Measurements from ENCODE around the gene TRMT61A.

The TRMT61A gene

GRCh38 chr14:103528587-103529382, at the start of gene TRMT61A:
Gene TRMT61A, plus strand, starts transcription at chr14:103529196. Its CDS starts 783 bp downstream, at chr14:103529979.
- in situ Hi-C loops (cut with HindIII; ENCODE audit: low sequenced_read_pairs): no loop called here

DNA sequence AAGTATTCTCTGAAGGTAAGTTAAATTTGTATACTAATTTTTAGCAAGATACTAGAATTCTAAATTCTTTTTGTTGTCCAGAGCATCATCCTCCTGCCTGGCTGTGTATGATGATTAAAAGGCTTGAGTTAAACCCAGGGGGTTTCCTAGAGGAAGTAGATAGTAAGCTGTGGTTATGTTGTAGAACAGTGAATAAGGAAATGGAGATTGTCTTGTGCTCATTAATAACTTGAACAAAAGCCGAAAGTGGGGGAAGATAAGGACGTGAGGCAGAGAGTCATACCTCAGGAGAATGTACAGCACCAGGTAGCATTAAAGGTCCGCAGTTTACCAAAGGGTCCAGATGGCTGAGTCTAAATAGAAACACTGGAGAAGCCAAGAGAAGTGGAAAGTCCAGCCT, 48.4 kb upstream of the TRMT61A start:
- in situ Hi-C loops (cut with HindIII; ENCODE audit: low sequenced_read_pairs): no loop called here

DNA sequence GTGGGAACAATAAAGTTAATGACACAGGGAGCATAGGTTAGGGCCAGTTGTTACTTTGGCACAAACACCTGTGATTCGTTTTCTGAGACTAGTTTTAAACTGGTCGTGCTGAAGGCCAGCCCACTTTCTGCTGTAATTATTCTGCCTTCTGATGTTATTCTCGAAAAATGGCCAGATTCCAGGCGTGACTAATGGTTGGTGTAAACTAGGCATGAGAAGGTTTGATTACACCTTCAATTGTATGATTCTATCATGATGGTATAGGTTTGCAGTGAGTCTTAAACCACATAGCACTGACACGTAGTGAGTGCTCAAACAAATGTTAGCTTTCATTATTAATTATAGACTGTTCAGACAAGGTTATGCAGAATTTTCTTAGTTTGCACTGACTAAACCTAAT, 45.4 kb upstream of the TRMT61A start:
- in situ Hi-C loops (cut with HindIII; ENCODE audit: low sequenced_read_pairs): no loop called here

DNA sequence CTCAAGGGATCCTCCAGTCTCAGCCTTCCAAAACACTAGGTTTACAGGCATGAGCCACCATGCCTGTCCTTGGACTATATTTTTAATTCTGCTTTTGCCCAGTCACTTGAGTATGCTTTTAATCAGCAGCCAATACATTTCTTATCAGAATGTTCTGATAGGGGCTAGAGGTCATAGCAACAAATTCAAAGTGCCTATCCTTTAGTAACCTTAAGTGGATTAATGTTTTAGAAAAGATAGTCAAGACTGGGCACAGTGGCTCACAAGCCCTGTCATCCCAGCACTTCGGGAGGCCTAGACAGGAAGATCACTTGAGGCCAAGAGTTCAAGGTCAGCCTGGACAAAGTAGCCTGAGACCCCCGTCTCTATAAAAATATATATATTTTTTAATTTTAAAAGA, 43.5 kb upstream of the TRMT61A start:
- in situ Hi-C loops (cut with HindIII; ENCODE audit: low sequenced_read_pairs): no loop called here

DNA sequence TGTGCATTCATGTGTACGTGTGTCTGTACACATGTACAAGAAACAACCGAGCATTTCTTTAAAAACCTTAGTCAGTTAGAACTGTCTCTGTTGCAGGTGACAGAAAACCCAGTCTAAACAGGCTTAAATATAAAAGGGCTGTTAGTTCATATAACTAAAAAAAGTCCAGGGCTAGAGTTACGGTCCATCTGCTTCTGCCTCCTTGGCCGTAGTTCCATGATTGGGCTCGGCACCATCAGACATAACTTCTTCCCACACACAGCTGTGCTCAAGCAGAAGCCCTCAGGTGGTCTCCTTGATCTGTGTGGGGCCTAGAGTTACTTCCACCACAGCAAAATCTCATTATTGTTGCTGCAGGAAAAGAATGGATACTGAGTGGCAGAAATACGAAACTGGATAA, 40.9 kb upstream of the TRMT61A start:
- in situ Hi-C loops (cut with HindIII; ENCODE audit: low sequenced_read_pairs): no loop called here

DNA sequence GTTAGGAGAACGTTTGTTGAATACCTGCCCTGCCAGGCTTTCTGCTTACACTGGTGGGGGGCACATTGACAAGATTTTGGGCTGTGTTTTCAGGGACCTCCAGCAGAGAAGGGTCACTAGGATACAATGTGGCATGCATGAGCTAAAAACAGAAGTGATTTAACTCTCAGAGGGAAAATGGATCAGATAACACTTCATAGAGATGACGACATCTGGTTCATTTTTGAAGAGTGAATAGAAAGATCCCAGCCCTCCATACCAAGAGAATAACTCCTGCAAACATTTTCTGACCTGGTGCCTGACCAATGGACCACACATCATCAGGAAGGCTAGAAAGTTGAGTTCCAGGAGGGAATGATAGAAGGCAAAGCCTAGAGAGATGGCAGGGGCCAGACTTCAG, 40.0 kb upstream of the TRMT61A start:
- in situ Hi-C loops (cut with HindIII; ENCODE audit: low sequenced_read_pairs): no loop called here

DNA sequence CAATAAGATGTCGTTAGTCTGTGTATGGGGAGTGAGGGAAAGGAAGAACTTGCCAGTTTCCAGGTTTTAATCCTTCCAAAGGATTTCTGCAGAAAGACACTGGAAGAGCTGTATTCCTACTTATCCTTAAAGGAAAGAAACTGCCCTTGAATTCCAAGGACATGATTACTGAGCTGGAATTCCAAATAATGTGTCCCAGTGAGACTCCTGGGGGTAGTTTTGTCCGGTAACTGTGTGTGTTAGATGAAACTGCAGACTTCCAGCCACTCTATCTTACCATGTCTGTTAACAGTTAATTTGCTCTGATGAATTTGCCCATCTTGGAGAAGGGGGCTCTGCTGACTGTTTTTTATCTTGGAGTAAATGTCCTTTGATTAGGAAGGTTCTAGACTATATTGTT, 39.4 kb upstream of the TRMT61A start:
- in situ Hi-C loops (cut with HindIII; ENCODE audit: low sequenced_read_pairs): no loop called here

DNA sequence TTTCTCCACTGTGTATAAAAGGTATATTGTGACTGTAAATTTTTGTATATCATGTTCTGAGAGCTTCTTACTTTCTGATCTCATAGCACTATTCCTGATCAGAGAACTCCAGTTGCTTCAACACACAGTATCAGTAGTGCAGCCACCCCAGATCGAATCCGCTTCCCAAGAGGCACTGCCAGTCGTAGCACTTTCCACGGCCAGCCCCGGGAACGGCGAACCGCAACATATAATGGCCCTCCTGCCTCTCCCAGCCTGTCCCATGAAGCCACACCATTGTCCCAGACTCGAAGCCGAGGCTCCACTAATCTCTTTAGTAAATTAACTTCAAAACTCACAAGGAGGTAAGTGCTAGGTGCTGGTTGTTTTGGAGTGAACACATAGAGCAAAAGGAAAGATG, 37.3 kb upstream of the TRMT61A start:
- in situ Hi-C loops (cut with HindIII; ENCODE audit: low sequenced_read_pairs): no loop called here

DNA sequence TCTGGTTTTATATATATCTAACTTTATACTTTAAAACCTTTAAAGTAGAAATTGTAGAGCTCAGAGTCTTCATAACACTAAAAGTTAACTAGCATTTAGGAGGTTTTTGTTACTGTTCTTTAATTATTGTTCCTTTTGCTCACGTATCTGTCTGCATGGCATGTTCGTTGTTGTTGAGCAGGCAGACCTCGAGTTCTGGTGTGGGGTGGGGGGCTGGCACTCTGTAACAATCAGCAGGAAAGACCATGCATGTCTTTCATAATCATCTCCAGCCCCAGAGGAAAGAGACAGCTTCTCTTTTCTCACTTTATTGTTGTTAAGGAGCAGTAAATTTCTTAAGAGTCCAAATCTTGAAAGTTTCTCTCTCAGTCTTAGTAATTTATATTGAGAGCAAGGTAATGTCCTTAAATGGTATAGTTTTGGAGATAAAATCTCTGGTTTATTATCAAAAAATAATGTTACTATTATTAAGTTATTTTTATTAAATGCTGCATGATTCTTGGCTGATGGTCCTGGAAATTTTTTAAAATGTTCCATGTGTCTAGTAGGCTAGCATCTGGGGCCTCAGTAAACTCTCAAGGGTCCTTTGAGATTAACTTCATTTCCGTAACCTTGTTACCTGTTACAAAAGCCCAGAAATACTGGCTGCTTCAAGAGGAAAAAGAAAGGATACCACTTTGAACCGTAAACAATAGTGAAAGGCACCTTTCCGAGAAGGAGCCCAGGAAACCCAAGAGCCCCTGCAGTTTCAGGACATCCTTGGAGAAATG, 36.7 kb upstream of the TRMT61A start:
- in situ Hi-C loops (cut with HindIII; ENCODE audit: low sequenced_read_pairs): no loop called here

GRCh38 chr14:103495854-103496253, 33.1 kb upstream of the TRMT61A start:
- in situ Hi-C loops (cut with HindIII; ENCODE audit: low sequenced_read_pairs): no loop called here

DNA sequence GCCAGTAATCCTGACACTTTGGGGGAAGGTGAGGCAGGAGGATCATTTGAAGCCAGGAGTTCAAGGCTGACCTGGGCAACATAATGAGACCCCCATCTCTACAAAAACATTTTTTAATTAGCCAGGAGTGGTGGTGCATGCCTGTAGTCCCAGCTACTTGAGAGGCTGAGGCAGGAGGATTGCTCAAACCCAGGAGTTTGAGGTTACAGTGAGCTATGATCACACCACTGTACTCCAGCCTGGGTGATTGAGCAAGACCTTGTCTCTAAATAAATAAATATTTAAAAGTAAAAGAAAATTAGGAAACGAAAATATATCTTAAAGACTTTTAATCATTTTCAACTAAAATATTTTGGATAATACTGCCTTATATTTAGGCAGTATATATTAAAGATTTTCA, 32.2 kb upstream of the TRMT61A start:
- in situ Hi-C loops (cut with HindIII; ENCODE audit: low sequenced_read_pairs): no loop called here

DNA sequence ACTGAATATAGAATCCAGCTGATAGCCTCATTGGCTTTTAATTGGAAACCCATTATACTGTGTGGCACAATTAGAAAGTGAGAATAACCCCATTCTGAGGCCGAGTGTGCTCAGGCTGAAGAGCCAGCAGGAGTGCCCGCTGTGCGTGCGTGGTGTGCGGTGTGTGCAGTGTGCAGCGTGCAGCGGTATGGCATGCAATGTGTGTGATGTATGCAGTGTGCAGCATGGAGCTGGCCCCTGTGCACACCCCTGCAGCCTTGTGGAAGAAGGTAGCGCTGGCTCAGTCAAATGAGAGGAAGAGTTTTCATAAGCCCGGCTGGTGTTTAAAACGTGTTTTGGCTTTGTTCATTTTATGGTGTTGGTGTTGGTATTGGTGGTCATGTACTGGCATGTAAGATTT, 29.3 kb upstream of the TRMT61A start:
- in situ Hi-C loops (cut with HindIII; ENCODE audit: low sequenced_read_pairs): no loop called here

- in situ Hi-C loops (cut with HindIII; ENCODE audit: low sequenced_read_pairs): no loop called here
Observed at GRCh38 chr14:103500148-103500990, 28.6 kb upstream of the TRMT61A start.

DNA sequence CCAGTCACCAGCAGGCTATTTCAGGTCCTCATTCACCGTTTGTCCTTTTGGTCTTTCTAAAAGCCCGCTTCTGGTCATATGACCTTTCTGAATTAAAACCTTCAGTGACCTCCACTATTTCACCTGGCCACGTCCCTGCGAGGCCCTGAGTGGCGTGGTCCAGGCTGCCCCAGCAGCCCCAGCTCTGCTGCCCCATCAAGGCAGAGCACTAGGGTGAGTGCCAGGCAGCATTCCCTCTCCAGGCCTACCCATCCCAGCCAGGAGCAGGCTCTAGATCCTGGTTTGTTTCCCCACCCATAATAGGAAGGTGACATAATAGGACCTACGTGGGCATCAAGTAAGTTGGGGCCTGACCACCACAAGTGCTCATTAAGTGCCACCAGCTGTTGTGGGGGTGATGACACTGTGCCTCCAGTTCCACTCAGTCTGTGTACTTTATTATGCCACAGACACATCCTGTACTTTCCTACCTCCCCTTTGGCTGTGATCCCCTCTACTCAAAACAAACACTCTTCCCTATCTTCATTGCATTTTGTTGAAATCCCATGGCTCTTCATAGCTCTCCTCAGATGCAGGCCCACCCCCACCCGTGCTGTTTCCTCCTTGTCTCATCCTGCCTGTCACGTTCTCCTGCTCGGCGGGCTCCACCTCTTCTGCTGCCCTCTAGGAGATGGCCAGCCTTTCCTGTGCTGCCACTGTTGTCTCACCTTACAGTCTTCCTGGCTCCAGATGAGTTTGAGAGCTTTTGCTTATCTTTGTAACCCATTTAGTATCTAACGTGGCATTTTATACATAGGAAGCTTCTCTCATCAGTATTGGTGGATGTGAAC, 27.7 kb upstream of the TRMT61A start:
- in situ Hi-C loops (cut with HindIII; ENCODE audit: low sequenced_read_pairs): no loop called here

DNA sequence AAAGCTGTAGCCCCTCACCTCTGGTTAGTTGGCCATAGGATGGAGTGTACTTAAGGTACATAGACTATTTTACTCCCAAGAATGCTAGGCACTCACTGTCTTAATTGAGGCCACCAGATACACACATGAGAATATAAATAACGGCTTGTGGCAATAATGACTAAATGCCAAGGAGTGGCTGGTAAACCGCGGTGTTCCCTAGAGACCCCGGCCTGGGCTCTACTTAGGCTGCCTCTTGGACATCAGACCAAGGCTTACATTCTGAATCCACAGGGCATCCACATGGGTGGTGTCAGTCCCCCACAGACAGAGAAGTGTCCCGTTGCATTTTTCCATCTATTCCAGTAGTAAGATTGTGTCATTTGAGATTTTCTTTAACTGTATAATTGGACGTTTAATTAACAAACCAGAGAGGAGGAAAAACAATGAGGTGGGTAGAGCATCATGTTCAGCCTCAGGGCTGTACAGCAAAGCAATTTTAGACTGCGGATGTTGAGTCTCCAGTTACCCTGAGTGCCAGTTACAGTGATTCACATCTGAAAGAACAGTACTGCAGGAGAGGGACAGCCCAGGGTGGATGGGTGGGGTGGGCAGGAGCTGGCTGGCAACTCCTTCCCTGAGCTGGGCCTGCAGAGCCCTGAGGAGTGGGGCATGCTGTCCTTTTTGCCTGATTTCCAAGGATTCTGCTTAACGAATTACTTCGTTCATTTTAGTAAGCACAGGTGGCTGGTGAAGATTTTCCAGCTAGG, 26.9 kb upstream of the TRMT61A start:
- in situ Hi-C loops (cut with HindIII; ENCODE audit: low sequenced_read_pairs): no loop called here

- in situ Hi-C loops (cut with HindIII; ENCODE audit: low sequenced_read_pairs): no loop called here
Observed at GRCh38 chr14:103502877-103503276, 26.1 kb upstream of the TRMT61A start.

DNA sequence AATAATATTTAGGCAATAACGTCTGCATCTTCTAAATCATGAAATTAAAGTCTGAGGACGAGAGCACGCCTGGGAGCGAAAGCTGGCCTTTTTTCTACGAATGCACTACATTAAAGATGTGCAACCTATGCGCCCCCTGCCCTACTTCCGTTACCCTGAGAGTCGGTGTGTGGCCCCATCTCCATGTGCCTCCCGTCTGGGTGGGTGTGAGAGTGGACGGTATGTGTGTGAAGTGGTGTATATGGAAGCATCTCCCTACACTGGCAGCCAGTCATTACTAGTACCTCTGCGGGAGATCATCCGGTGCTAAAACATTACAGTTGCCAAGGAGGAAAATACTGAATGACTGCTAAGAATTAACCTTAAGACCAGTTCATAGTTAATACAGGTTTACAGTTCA, 25.7 kb upstream of the TRMT61A start:
- in situ Hi-C loops (cut with HindIII; ENCODE audit: low sequenced_read_pairs): no loop called here

DNA sequence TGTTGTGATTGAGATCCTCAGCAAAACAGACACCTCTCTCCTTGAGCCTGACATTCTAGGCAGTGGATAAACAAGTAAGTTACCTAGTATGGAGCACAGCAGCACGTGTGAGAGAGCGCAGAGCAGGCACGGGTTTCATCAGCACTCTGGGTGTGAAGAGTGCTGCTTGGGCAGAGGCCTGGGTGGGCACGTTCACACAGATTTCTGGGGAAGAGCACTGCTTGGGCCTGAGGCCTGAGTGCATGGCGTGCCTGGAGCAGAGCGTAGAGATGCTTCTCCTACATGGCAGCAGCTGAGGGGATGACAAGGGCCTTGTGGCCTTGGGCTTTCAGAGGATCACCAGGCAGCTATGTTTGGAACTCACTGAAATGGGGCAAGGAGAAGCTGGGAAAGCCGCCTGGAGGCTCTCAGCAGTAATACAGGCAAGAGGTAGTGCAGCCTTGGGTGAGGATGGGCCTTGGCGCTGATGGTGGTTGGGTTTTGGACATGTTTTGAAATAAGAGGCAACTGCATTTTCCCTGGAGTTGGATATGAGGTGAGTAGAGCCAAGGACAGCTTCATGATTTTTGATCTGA, 23.9 kb upstream of the TRMT61A start:
- in situ Hi-C loops (cut with HindIII; ENCODE audit: low sequenced_read_pairs): no loop called here

DNA sequence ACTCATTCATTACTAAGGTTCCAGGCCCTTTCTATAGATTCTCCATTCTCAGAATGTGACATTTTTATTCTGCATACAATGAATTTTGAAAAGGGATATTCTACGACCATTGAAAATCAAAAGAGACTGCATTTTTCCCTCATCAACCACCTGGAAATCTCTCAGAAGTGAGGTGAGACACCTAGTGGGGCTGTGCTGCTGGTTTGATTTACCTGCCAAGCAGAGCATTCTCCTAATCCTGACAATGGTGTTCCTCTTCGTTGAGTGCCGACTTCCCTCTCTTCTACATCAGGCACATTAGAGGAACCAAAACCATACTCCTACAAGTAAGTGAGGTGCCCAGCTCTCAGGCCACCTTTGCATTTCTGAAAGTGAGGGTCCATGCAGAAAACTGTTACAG, 21.2 kb upstream of the TRMT61A start:
- in situ Hi-C loops (cut with HindIII; ENCODE audit: low sequenced_read_pairs): no loop called here

Measured in DLD1 (cell line).